Thoracic aorta (tissue), 2 donors: Measurements from ENCODE around the gene TBX18. TPM values are rescaled to one million over a fixed set of nuclear protein-coding genes. Genes with fewer than 3 reads are reported as not detected.

Source experiments
- ATAC-seq: fragments of 150-250 bp; one replicate; pipeline ENCODE4 v1.8.0; 2017; ENCODE audit warnings: low read depth; ENCODE audit not compliant: insufficient number of reproducible peaks, low FRiP score
- DNase-seq: peaks from one replicate; pipeline ENCODE4 v3.0.0-alpha.2; 2020; ENCODE audit warnings: low spot score
- H3K27ac ChIP-seq, 2 donors: fragments of 200-600 bp; sonication (generic); 1 replicate in 1 of 2; 2 replicates in 1 of 2; pipeline ENCODE4 v1.5.1; 2016; ENCODE audit warnings: mild to moderate bottlenecking in 2 of 2, moderate library complexity in 2 of 2
- H3K27me3 ChIP-seq: fragments of 200-600 bp; sonication (generic); replicated peaks from 2 replicates; pipeline ENCODE4 v1.6.0; 2016; ENCODE audit warnings: mild to moderate bottlenecking; ENCODE audit not compliant: insufficient read depth
- H3K36me3 ChIP-seq: fragments of 200-600 bp; sonication (generic); one replicate; pipeline ENCODE4 v1.5.1; 2016
- H3K4me1 ChIP-seq, 2 donors: fragments of 200-600 bp; sonication (generic); 1 replicate in 1 of 2; 2 replicates in 1 of 2; pipeline versions ENCODE4 v1.5.1 to v1.6.0; 2016; ENCODE audit warnings: low read depth in 2 of 2, mild to moderate bottlenecking in 1 of 2; ENCODE audit not compliant: control insufficient read depth in 1 of 2
- H3K4me3 ChIP-seq: fragments of 200-600 bp; sonication (generic); 2 replicates; pipeline ENCODE4 v1.5.1; 2016; ENCODE audit warnings: mild to moderate bottlenecking
- H3K9me3 ChIP-seq: fragments of 200-600 bp; sonication (generic); 2 replicates; pipeline ENCODE4 v1.5.1; 2016
- total RNA-seq, 2 donors: library from RNA; depleted of rRNA; stranded (reverse); fragments of >200 nt; gene quantifications; one replicate each; pipeline versions ENCODE4 v1.1.0 to v1.2.3, GENCODE V29; 2016
- TF ChIP-seq, protein P1 (sequence below): fragments of 200-600 bp; sonication (generic); IDR thresholded peaks from one replicate; pipeline ENCODE4 v1.5.1; 2019; ENCODE audit warnings: antibody characterized with exemption

TBX18 gene
- total RNA-seq: 10 to 100 TPM; 53.5 to 85.4 TPM

GRCh38 chr6:84764332-84765049 is at the start of gene TBX18:
Gene TBX18, minus strand, starts transcription at chr6:84764598. Its CDS starts 417 bp downstream, at chr6:84764181.
- peak; percentile 77 for ATAC-seq
- H3K4me1 ChIP-seq: peaks cover 0 to 5% of the 10 kb centered on the region in 2 donors
- H3K36me3 ChIP-seq: no peaks in the 10 kb centered on the region
- TF ChIP-seq, protein P1, sequence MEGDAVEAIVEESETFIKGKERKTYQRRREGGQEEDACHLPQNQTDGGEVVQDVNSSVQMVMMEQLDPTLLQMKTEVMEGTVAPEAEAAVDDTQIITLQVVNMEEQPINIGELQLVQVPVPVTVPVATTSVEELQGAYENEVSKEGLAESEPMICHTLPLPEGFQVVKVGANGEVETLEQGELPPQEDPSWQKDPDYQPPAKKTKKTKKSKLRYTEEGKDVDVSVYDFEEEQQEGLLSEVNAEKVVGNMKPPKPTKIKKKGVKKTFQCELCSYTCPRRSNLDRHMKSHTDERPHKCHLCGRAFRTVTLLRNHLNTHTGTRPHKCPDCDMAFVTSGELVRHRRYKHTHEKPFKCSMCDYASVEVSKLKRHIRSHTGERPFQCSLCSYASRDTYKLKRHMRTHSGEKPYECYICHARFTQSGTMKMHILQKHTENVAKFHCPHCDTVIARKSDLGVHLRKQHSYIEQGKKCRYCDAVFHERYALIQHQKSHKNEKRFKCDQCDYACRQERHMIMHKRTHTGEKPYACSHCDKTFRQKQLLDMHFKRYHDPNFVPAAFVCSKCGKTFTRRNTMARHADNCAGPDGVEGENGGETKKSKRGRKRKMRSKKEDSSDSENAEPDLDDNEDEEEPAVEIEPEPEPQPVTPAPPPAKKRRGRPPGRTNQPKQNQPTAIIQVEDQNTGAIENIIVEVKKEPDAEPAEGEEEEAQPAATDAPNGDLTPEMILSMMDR: no peak
- peak; percentile 91 for DNase-seq
- H3K9me3 ChIP-seq: no peaks in the 10 kb centered on the region
- H3K27me3 ChIP-seq: no peaks in the 10 kb centered on the region
- H3K4me3 ChIP-seq: peak within 1 kb of the TSS; percentile 96
- peak within 1 kb of the TSS; percentile 99 to 100 for H3K27ac ChIP-seq

DNA sequence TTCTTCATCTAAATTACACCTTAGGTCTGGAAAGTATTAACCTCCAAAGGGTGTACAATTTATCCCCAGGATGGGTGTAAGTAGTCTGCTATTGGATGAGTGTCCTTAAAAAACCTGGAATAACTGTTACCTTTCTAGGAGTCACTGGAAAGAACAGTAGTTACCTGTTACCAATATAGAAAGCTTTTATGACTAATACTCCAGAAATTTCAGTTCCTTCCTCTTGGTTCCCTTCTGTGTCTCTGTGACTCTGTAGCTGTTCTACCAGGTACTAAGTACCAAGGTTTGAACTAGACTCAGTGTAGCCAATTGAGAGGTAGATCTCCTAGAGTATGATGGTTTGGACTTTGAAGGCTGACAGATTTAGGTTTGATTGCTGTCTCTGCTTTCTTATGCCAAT is 47.0 kb upstream of the TBX18 start:
- Histone ChIP-seq H3K9me3 (no peaks in the 10 kb centered on the region), H3K4me3 (no peak overlapping the region), H3K27ac (no peak overlapping the region), H3K27me3 (no peaks in the 10 kb centered on the region), H3K4me1 (no peaks in the 10 kb centered on the region), H3K36me3 (no peaks in the 10 kb centered on the region)
- TF ChIP-seq, protein P1: no peak
- DNase-seq (no peak), ATAC-seq (no peak)

DNA sequence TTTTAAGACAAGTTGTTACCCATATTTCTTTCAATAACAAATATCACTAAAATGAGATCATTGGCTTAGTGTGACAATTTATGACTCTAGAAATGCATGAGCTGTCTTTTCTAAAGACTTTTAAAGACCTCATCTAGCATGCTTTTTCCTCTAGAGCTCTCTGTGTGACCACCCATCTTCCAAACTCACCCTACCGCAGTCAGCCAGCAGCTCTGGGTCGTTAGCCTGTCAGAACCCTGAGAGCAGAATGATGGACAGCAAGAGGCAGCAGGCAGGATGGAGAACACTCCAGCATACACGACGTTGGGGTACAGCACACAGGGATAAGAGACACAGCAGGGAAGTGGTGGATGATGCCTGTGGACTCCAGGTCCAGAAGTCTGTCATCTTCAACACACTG is 45.1 kb upstream of the TBX18 start:
- no peaks in the 10 kb centered on the region for H3K9me3 ChIP-seq
- ATAC-seq (no peak), DNase-seq (no peak)
- TF ChIP-seq, protein P1: no peak
- H3K36me3 ChIP-seq: no peaks in the 10 kb centered on the region
- H3K4me1 ChIP-seq: no peaks in the 10 kb centered on the region
- no peaks in the 10 kb centered on the region for H3K27me3 ChIP-seq
- H3K4me3 ChIP-seq: no peak overlapping the region
- no peak overlapping the region for H3K27ac ChIP-seq

DNA sequence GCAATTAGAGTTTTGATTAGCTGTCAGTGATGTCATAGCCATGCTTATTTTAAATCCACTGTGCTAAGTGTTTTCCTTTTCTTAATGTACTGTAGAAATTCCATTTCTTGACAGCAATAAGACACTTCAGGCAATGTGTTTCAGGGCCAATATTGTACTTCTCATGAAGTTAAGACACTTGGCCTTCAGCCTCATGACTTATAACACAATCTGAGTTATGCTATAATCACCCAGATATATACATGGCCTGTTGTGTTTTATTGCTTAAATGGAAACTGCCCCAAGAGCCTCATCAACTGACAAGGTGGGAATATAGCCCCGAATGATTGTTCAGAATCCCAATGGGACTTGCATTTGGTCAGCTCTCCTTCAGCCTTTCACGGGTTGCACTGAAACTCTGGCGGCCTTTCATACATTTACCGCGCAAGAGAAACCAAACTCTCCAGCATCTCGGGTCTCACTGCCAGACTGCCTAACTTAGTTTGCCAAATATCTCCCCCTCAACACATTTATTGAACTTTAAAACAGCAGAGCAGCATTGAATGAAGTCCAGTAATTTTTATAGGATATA is 44.2 kb upstream of the TBX18 start:
- Histone ChIP-seq H3K4me3 (no peak overlapping the region), H3K4me1 (no peaks in the 10 kb centered on the region), H3K27me3 (no peaks in the 10 kb centered on the region), H3K9me3 (no peaks in the 10 kb centered on the region), H3K36me3 (no peaks in the 10 kb centered on the region), H3K27ac (no peak overlapping the region)
- ATAC-seq (no peak), DNase-seq (no peak)
- TF ChIP-seq, protein P1: no peak

- ATAC-seq: no peak
- H3K27me3 ChIP-seq: no peaks in the 10 kb centered on the region
- H3K4me3 ChIP-seq: no peak overlapping the region
- no peaks in the 10 kb centered on the region for H3K9me3 ChIP-seq
- H3K4me1 ChIP-seq: no peaks in the 10 kb centered on the region
- TF ChIP-seq, protein P1: no peak
- no peak for DNase-seq
- no peaks in the 10 kb centered on the region for H3K36me3 ChIP-seq
- H3K27ac ChIP-seq: no peak overlapping the region
These were observed 40.7 kb upstream of the TBX18 start for GRCh38 chr6:84805145-84805544.
